CD4-positive, alpha-beta memory T cell (primary cell): Measurements from ENCODE around the gene ESPN. TPM values are rescaled to one million over a fixed set of nuclear protein-coding genes. Genes with fewer than 3 reads are reported as not detected.

Source experiments
- CTCF ChIA-PET: fragments of 350-600 bp; sonication (Branson Sonifier 250); formaldehyde crosslinking; loops from one replicate; lab custom pipeline; 2021; ENCODE audit warnings: inconsistent platforms; ENCODE audit not compliant: partially characterized antibody; lab: Charles Lee
- POLR2A ChIA-PET: fragments of 350-600 bp; sonication (Branson Sonifier 250); formaldehyde crosslinking; loops from one replicate; lab custom pipeline; 2021; ENCODE audit not compliant: partially characterized antibody; lab: Charles Lee
- DNase-seq, 5 donors: peaks; one replicate each; pipeline versions ENCODE4 v3.0.0 to v3.0.0-alpha.2; 2020 to 2022; ENCODE audit warnings: mixed read lengths in 1 of 5
- H3K27ac ChIP-seq: one replicate; pipeline ENCODE4 v1.7.0; 2013; ENCODE audit warnings: low read depth, low read length
- H3K27me3 ChIP-seq: 2 replicates; pipeline ENCODE4 v1.7.0; 2013; ENCODE audit warnings: mild to moderate bottlenecking, low read length, moderate library complexity; ENCODE audit not compliant: insufficient read depth
- H3K36me3 ChIP-seq: 2 replicates; pipeline ENCODE4 v1.7.0; 2013; ENCODE audit warnings: mild to moderate bottlenecking, low read length, moderate library complexity; ENCODE audit not compliant: insufficient read depth
- H3K4me1 ChIP-seq: 2 replicates; pipeline ENCODE4 v1.7.0; 2013; ENCODE audit warnings: mild to moderate bottlenecking, low read length, moderate library complexity; ENCODE audit not compliant: insufficient read depth
- H3K4me3 ChIP-seq, 2 donors: one replicate each; pipeline ENCODE4 v1.7.0; 2013; ENCODE audit warnings: low read length in 2 of 2, mild to moderate bottlenecking in 1 of 2
- H3K9me3 ChIP-seq, 2 donors: one replicate each; pipeline ENCODE4 v1.7.0; 2013; ENCODE audit warnings: low read length in 2 of 2, control low read depth in 1 of 2; ENCODE audit not compliant: control insufficient read depth in 1 of 2
- H3K27ac Mint-ChIP-seq, 7 donors: one replicate each; pipeline ENCODE4 v1.8.0; 2020 to 2021; ENCODE audit warnings: mixed read lengths in 7 of 7, mild to moderate bottlenecking in 6 of 7, inconsistent platforms in 3 of 7, moderate library complexity in 3 of 7
- H3K27me3 Mint-ChIP-seq, 2 donors: one replicate each; pipeline ENCODE4 v1.8.0; 2020 to 2021; ENCODE audit warnings: mixed read lengths in 2 of 2
- H3K36me3 Mint-ChIP-seq, 2 donors: one replicate each; pipeline ENCODE4 v1.8.0; 2020 to 2021; ENCODE audit warnings: mixed read lengths in 2 of 2, inconsistent platforms in 1 of 2, mild to moderate bottlenecking in 1 of 2
- H3K4me1 Mint-ChIP-seq, 4 donors: one replicate each; pipeline ENCODE4 v1.8.0; 2020 to 2021; ENCODE audit warnings: mixed read lengths in 4 of 4, mild to moderate bottlenecking in 1 of 4
- H3K4me3 Mint-ChIP-seq, 8 donors: one replicate each; pipeline ENCODE4 v1.8.0; 2020 to 2021; ENCODE audit warnings: mixed read lengths in 8 of 8, mild to moderate bottlenecking in 7 of 8, moderate library complexity in 6 of 8, inconsistent platforms in 3 of 8
- H3K9me3 Mint-ChIP-seq, 8 donors: one replicate each; pipeline ENCODE4 v1.8.0; 2020 to 2021; ENCODE audit warnings: mixed read lengths in 8 of 8, mild to moderate bottlenecking in 5 of 8, inconsistent platforms in 3 of 8, moderate library complexity in 1 of 8
- intact Hi-C: fragments of 100-400 bp; cut with micrococcal nuclease; formaldehyde crosslinking; loops from one replicate; pipeline ENCODE4 v1.15.1; 2023
- polyA plus RNA-seq, 2 donors: library from polyadenylated mRNA; unstranded; fragments of 300-500 nt; fragmentation: Illumina TruSeq; gene quantifications; one replicate each; pipeline ENCODE4 v1.2.3, GENCODE V29; 2021
- total RNA-seq, 2 experiments: library from RNA; stranded (reverse); gene quantifications; one replicate each; pipeline ENCODE4 v1.2.3, GENCODE V29; 2021

ESPN gene
- total and polyA plus RNA-seq, 4 experiments from 2014 or later = 0.48 to 13.5 (median 6.3) TPM

- Mint-ChIP-seq H3K27me3 (peaks cover 9 to 10% of the 10 kb centered on the region in 2 donors), H3K4me1 (peaks cover 4 to 20% (median 12%) of the 10 kb centered on the region in 4 donors), H3K4me3 (no peak overlapping the region), H3K27ac (no peak overlapping the region), H3K36me3 (no peaks in the 10 kb centered on the region), H3K9me3 (no peaks in the 10 kb centered on the region)
- Histone ChIP-seq H3K27me3 (peaks cover 14% of the 10 kb centered on the region), H3K9me3 (no peaks in the 10 kb centered on the region), H3K36me3 (no peaks in the 10 kb centered on the region), H3K4me1 (peaks cover 12% of the 10 kb centered on the region), H3K4me3 (no peak overlapping the region), H3K27ac (no peak overlapping the region)
- intact Hi-C loops = no loop called here
- ChIA-PET CTCF (interaction anchor here (1.1 to 12.4 kb wide), 4 partner anchors 17 to 164 kb away, joined by 3 to 158 read pairs (median 4); partner anchors contain the start of gene TNFRSF25), POLR2A (no interaction called here)
- no peak for DNase-seq
Observed at GRCh38 chr1:6483017-6483760, 58.6 kb downstream of the ESPN start.

- H3K36me3 ChIP-seq = no peaks in the 10 kb centered on the region
- no peaks in the 10 kb centered on the region for H3K9me3 ChIP-seq
- no peak overlapping the region for H3K4me3 ChIP-seq
- Mint-ChIP-seq H3K27ac (no peak overlapping the region), H3K27me3 (peaks cover 9 to 10% of the 10 kb centered on the region in 2 donors), H3K36me3 (no peaks in the 10 kb centered on the region), H3K4me1 (peaks cover 4 to 20% (median 12%) of the 10 kb centered on the region in 4 donors), H3K9me3 (no peaks in the 10 kb centered on the region), H3K4me3 (no peak overlapping the region)
- peaks cover 14% of the 10 kb centered on the region for H3K27me3 ChIP-seq
- DNase-seq = no peak
- no peak overlapping the region for H3K27ac ChIP-seq
- POLR2A ChIA-PET = interaction anchor here (1.2 kb wide), 1 partner anchor 71 kb away, joined by 3 read pairs; the partner anchor contains the start of gene NOL9
- CTCF ChIA-PET = interaction anchor here (1.1 to 12.4 kb wide), 5 partner anchors 7 to 164 kb away, joined by 3 to 158 read pairs (median 4); partner anchors contain the start of gene TNFRSF25
- peaks cover 12% of the 10 kb centered on the region for H3K4me1 ChIP-seq
- intact Hi-C loops = no loop called here
Observed at GRCh38 chr1:6483761-6484117, 59.2 kb downstream of the ESPN start.

- peaks cover 9 to 10% of the 10 kb centered on the region in 2 donors for H3K27me3 Mint-ChIP-seq
- no peak overlapping the region for H3K27ac Mint-ChIP-seq
- H3K9me3 Mint-ChIP-seq = no peaks in the 10 kb centered on the region
- POLR2A ChIA-PET = interaction anchor here (0.6 to 1.2 kb wide), 2 partner anchors 12 to 70 kb away, joined by 3 read pairs; partner anchors contain the start of gene NOL9
- H3K4me3 ChIP-seq = no peak overlapping the region
- CTCF ChIA-PET = interaction anchor here (1.2 to 12.4 kb wide), 4 partner anchors 9 to 163 kb away, joined by 3 to 158 read pairs (median 4); no protein-coding TSS in a partner anchor
- peaks cover 14% of the 10 kb centered on the region for H3K27me3 ChIP-seq
- no peak for DNase-seq
- H3K27ac ChIP-seq = no peak overlapping the region
- no peaks in the 10 kb centered on the region for H3K36me3 Mint-ChIP-seq
- H3K4me1 ChIP-seq = peaks cover 12% of the 10 kb centered on the region
- H3K36me3 ChIP-seq = no peaks in the 10 kb centered on the region
- H3K4me3 Mint-ChIP-seq = peak overlapping the region in 1 of 8 donors; percentile 39
- H3K9me3 ChIP-seq = no peaks in the 10 kb centered on the region
- intact Hi-C loops = no loop called here
- peaks cover 4 to 21% (median 12%) of the 10 kb centered on the region in 4 donors for H3K4me1 Mint-ChIP-seq
Observed at GRCh38 chr1:6484826-6485167, 60.2 kb downstream of the ESPN start.

- intact Hi-C loops = loop anchor here (1.0 kb wide), 2 partner anchors 69 to 161 kb away; partner anchors contain the start of gene NOL9
Observed at GRCh38 chr1:6485168-6486101, 60.9 kb downstream of the ESPN start.

GRCh38 chr1:6486433-6487011, 61.9 kb downstream of the ESPN start:
- ChIA-PET CTCF (interaction anchor here (0.8 to 12.4 kb wide), 22 partner anchors 8 to 219 kb away, joined by 3 to 158 read pairs (median 4); partner anchors contain the start of genes NOL9 and TAS1R1), POLR2A (interaction anchor here (0.5 to 2.1 kb wide), 7 partner anchors 32 to 114 kb away, joined by 3 to 9 read pairs (median 3); partner anchors contain the start of genes NOL9 and TAS1R1)
- H3K36me3 Mint-ChIP-seq = peaks cover 0 to 2% of the 10 kb centered on the region in 2 donors
- H3K9me3 Mint-ChIP-seq = no peaks in the 10 kb centered on the region
- intact Hi-C loops = loop anchor here (1.0 kb wide), 2 partner anchors 68 to 160 kb away; partner anchors contain the start of gene NOL9
- peaks cover 14% of the 10 kb centered on the region for H3K27me3 ChIP-seq
- H3K27me3 Mint-ChIP-seq = peaks cover 9 to 11% of the 10 kb centered on the region in 2 donors
- H3K4me1 Mint-ChIP-seq = peaks cover 7 to 33% (median 17%) of the 10 kb centered on the region in 4 donors
- H3K27ac Mint-ChIP-seq = peak overlapping the region in 3 of 7 donors; percentile 5 to 78 (median 59)
- peak overlapping the region in 5 of 8 donors; percentile 9 to 79 (median 49) for H3K4me3 Mint-ChIP-seq
- peak; percentile 79 to 84 (median 81) for DNase-seq
- no peak overlapping the region for H3K27ac ChIP-seq
- H3K4me3 ChIP-seq = no peak overlapping the region
- peaks cover 27% of the 10 kb centered on the region for H3K4me1 ChIP-seq
- H3K9me3 ChIP-seq = no peaks in the 10 kb centered on the region
- no peaks in the 10 kb centered on the region for H3K36me3 ChIP-seq

More at GRCh38 chr1:6485168-6486101, 60.9 kb downstream of the ESPN start:
- H3K4me3 Mint-ChIP-seq = no peak overlapping the region
- H3K36me3 Mint-ChIP-seq = no peaks in the 10 kb centered on the region
- peaks cover 4 to 27% (median 12%) of the 10 kb centered on the region in 4 donors for H3K4me1 Mint-ChIP-seq
- CTCF ChIA-PET = interaction anchor here (0.8 to 12.4 kb wide), 20 partner anchors 8 to 218 kb away, joined by 3 to 158 read pairs (median 4); partner anchors contain the start of genes NOL9 and TAS1R1
- Histone ChIP-seq H3K4me3 (no peak overlapping the region), H3K4me1 (peaks cover 17% of the 10 kb centered on the region), H3K27me3 (peaks cover 14% of the 10 kb centered on the region), H3K27ac (no peak overlapping the region), H3K36me3 (no peaks in the 10 kb centered on the region), H3K9me3 (no peaks in the 10 kb centered on the region)
- POLR2A ChIA-PET = interaction anchor here (0.5 to 2.1 kb wide), 6 partner anchors 13 to 95 kb away, joined by 3 to 9 read pairs (median 3); partner anchors contain the start of genes NOL9 and TAS1R1
- H3K27me3 Mint-ChIP-seq = peaks cover 9 to 10% of the 10 kb centered on the region in 2 donors
- no peaks in the 10 kb centered on the region for H3K9me3 Mint-ChIP-seq
- no peak for DNase-seq
- H3K27ac Mint-ChIP-seq = no peak overlapping the region

GRCh38 chr1:6487804-6488484, 63.4 kb downstream of the ESPN start:
- POLR2A ChIA-PET = interaction anchor here (0.6 to 5.6 kb wide), 4 partner anchors 28 to 67 kb away, joined by 3 to 38 read pairs (median 5); partner anchors contain the start of genes NOL9 and TAS1R1

More at GRCh38 chr1:6487804-6488484, 63.4 kb downstream of the ESPN start:
- H3K27me3 Mint-ChIP-seq = peaks cover 9 to 12% of the 10 kb centered on the region in 2 donors
- CTCF ChIA-PET = interaction anchor here (0.7 to 12.4 kb wide), 20 partner anchors 9 to 160 kb away, joined by 3 to 158 read pairs (median 4); partner anchors contain the start of genes HES2, NOL9, TAS1R1 and TNFRSF25
- H3K9me3 Mint-ChIP-seq = no peaks in the 10 kb centered on the region
- Histone ChIP-seq H3K4me1 (peaks cover 28% of the 10 kb centered on the region), H3K9me3 (no peaks in the 10 kb centered on the region), H3K27ac (no peak overlapping the region), H3K36me3 (no peaks in the 10 kb centered on the region), H3K4me3 (no peak overlapping the region), H3K27me3 (peaks cover 14% of the 10 kb centered on the region)
- peaks cover 10 to 47% (median 24%) of the 10 kb centered on the region in 4 donors for H3K4me1 Mint-ChIP-seq
- intact Hi-C loops = no loop called here
- no peak for DNase-seq
- H3K4me3 Mint-ChIP-seq = peak overlapping the region in 1 of 8 donors; percentile 32
- peaks cover 0 to 2% of the 10 kb centered on the region in 2 donors for H3K36me3 Mint-ChIP-seq
- H3K27ac Mint-ChIP-seq = peak overlapping the region in 3 of 7 donors; percentile 1 to 41 (median 16)
